ENCODE data around the gene SZRD1.

The SZRD1 gene

GRCh38 chr1:16394977-16395376, 27.9 kb downstream of the SZRD1 start:
- no peak for DNase-seq (ENCODE audit: low read depth)

- DNase-seq (ENCODE audit: low read depth): peak; percentile 84
Measured at GRCh38 chr1:16396591-16396990, 29.5 kb downstream of the SZRD1 start.

GRCh38 chr1:16397120-16397519, 30.1 kb downstream of the SZRD1 start:
- DNase-seq (ENCODE audit: low read depth): no peak

- no peak for DNase-seq (ENCODE audit: low read depth)
Measured at GRCh38 chr1:16398371-16398953, 31.4 kb downstream of the SZRD1 start.

GRCh38 chr1:16402742-16403141, 35.7 kb downstream of the SZRD1 start:
- peak; percentile 33 for DNase-seq (ENCODE audit: low read depth)

DNA sequence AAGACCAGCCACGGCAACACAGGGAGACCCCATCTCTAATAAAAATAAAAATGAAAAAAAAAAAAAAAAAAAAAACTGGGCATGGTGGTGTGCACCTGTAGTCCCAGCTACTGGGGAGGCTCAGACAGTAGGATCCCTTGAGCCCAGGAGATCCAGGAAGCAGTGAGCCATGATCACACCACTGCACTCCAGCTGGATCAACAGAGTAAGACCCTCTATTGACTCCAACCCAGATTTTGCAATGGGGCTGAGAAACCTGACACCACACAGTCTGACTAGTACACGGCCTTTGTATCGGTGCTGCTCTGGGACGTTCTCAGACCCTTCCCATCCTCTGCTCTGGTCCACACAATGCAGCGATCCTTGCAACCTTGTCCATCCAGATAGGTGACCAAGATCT, 38.4 kb downstream of the SZRD1 start:
- DNase-seq (ENCODE audit: low read depth): peak; percentile 23

- DNase-seq (ENCODE audit: low read depth): no peak
Measured at GRCh38 chr1:16406868-16407267, 39.8 kb downstream of the SZRD1 start.

DNA sequence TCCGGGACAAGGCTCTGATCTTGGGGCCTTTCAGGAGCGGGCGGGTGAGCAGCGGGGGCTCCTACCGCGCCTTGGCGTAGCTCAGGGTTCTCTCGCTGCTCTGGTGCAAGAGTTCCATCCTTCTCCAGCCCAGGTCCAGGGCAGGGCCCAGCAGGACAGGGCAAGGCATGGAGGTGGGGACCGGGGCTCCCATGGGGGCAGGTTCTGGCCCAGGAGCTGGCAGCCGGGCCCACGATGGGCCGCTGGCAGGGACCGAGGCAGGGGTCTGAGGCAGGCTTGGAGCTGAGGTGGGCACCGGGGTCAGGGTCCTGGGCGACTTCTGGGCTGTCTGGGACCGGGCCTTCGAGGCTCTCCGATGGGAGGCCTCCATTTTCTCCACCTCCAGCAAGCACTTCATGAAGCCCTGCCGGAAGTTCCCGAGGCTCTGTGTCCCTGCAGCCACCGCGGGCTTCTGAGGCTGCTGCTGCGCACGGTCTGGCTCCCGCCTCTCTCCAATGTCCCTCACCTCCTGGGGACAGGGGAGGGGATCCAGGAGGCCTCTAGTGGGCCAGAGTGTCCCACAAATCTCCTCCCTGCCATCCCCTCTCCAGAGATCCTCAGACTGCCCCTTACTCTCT, 42.6 kb downstream of the SZRD1 start:
- no peak for DNase-seq (ENCODE audit: low read depth)

DNA sequence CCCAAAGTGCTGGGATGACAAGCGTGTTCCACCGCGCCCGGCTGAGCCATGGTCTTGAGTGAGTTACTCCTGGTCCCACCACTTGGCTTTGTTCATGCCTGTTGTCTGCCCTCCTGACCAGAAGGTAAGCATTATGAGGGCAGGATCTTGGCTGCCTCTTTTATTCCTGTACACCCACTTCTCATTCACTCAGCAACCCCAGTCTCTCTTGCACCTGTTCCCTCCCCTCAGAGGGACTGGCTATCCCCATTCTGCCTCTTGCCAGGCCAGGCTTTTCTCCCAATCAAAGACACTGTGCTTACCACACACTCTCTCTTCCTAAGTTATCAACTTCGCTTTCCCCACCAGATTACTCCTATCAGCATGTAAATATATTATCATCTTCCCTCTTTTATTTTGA, 43.8 kb downstream of the SZRD1 start:
- no peak for DNase-seq (ENCODE audit: low read depth)

DNA sequence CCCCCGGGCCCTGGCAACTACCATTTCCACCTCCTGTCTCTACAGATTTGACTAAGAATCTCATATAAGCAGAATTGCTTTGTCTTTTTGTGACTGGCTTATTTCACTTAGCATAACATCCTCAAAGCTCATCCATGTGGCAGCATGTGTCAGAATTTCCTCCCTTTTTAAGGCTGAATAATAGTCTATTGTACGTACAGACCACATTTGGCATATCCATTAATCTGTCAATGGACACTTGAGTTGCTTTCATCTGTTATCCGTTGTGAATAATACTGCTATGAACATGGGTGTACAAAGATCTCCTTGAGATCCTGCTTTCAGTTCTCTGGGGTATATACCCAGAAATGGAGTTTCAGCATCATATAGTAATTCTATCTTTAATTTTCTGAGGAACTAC, 46.1 kb downstream of the SZRD1 start:
- DNase-seq (ENCODE audit: low read depth): no peak

DNA sequence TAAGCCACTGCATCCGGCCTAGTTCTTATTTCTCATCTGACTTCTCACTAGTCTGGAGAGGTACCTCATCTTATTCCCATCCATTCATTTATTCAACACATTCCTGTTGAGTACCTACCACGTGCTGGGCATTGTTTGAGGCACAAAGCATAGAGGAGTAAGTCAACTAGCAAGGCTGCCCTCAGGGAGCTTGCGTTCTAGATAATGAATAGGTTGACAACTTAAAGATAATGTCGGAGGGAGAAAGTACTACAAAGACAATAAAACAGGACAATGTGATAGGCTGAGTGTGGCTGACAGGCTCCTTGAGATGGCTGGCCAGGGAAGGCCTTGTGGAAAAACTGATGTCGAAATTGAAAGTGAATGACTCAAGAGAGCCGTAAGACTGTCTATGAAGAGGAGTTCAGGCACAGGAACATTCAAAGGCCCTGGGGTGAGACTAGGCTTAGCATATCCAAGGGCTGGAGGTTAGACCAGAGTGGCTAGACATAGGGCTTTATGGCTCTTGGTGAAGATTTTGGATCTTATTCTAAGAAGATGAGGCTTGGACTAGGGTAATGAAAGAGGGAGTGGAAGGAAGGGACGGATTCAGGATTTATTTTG, 51.9 kb downstream of the SZRD1 start:
- DNase-seq (ENCODE audit: low read depth): peak; percentile 57

DNA sequence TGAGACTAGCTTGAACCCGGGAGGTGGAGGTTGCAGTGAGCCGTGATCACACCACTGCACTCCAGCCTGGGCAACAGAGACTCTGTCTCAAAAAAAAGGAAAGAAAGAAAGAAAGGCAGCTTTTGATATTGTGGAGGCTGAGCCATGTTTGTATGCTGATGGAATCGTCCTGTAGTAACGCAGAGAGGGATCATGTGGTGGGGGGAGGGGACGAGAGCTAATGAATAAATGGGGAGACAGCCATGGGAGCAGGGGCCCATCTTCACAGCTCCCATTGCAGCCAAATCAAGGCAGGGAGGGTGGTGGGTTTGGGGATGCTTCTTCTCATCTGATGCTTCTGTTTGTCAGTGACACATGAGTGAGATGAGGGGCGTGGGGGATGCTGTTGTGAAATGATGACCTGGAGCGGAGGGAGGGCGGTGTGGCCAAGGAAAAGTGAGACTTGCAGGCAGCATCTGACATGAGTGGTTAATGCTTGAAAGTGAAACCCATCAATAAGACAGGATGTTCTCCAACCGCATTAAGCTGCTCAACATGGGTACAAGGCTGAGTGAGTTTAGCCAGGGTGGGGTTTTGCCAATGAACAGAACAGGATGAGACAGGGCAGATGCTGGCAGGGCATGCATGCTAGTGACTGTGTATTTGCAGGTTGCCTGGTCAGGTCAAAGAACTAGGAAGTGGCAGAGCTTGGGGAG, 53.5 kb downstream of the SZRD1 start:
- DNase-seq (ENCODE audit: low read depth): no peak

DNA sequence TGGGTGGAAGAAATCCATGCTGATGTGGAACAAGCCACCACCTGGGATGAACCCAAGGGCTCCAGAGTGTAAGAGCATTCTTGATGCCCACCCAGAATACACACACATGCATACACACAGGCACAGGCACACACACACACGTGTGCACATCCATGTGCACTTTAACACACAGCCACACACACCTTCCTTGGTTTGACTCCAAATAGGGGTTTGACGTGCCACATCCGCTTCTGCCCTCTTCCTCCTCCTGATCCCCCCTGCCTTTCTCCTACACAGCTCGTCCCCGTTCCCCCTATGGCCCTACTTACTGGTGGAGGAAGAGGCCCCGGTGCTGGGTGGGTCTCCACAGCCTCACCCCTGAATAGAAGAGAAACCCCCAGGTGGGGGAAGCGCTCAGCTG, 54.2 kb downstream of the SZRD1 start:
- no peak for DNase-seq (ENCODE audit: low read depth)

DNA sequence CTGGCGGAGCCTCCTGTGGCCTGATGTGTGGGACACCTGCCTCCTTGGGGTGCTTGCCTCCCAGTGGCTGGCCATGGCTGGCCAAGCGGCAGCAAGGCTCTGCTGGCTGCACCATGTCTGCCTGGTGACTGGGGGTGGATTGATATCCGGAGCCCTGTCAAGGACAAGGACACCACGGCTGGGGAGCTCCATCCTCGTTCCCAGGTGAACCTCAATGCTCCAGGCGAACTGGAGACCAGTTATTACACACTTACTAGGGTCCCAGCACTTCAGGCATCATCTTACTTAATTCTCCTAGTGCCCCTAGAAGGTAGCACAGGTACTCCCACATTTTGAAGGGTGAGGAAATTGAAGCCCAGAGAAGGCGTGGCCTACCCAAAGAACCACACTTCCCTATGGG, 55.0 kb downstream of the SZRD1 start:
- DNase-seq (ENCODE audit: low read depth): no peak

- no peak for DNase-seq (ENCODE audit: low read depth)
Measured at GRCh38 chr1:16425125-16426025, 58.3 kb downstream of the SZRD1 start.

- no peak for DNase-seq (ENCODE audit: low read depth)
Measured at GRCh38 chr1:16430606-16431005, 63.6 kb downstream of the SZRD1 start.

DNA sequence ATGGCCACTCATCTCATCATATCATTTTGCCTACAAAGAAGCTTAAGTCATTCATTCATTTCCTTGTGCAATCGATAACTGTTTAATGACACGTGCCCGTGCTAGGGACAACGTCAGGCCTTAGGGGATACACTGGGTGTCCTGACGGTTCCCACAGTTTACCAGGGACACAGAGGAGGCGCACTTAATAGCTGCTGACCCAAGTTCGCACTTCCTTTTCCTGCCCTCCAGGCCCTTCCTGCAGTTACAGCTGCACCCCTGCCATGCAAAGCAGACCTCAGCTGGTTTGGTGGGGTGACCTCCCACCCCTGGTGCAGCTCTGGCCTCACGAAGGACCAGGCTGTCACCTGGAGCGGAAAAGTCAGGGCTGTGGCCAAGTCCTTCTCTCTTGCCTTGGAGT, 66.0 kb downstream of the SZRD1 start:
- no peak for DNase-seq (ENCODE audit: low read depth)

GRCh38 chr1:16434007-16434406, 67.0 kb downstream of the SZRD1 start:
- no peak for DNase-seq (ENCODE audit: low read depth)

- DNase-seq (ENCODE audit: low read depth): peak; percentile 37
Measured at GRCh38 chr1:16434501-16434900, 67.5 kb downstream of the SZRD1 start.

GRCh38 chr1:16436946-16437474, 70.0 kb downstream of the SZRD1 start, which contains the start of gene SPATA21:
SPATA21 (minus strand) TSS chr1:16437424; CDS start chr1:16431371, 6,053 bp downstream.
- DNase-seq (ENCODE audit: low read depth): no peak

DNA sequence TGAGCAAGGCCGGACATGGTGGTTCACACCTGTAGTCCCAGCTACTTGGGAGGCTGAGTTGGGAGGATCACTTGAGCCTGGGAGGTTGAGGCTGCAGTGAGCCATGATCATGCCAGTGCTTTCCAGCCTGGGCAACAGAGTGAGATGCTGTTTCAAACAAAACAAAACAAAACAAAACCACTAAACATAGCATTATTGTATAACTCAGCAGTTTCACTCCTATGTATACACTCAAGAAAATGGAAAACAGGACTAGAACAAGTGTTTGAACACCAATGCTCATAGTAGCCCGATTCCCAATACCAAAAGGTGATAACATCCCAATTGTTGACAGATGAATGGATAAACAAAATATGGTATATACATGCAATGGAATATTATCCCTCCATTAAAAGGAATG, 71.5 kb downstream of the SZRD1 start:
- DNase-seq (ENCODE audit: low read depth): no peak

DNA sequence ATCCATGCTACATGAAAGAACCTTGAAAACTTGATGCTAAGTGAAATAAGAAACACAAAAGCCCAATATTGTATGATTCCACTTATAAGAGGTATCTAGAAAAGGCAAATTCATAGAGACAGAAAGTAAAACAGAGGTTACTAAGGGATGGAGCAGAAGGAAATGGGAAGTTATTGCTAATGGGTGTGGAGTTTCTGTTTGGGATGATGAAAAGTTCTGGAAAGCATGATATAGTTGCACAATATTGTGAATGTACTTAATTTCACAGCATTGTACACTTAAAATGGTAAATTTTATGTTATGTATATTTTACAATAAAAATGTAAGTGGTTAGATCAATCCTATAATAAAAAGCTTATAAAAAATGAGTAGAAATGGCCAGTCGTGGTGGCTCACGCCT, 71.9 kb downstream of the SZRD1 start:
- DNase-seq (ENCODE audit: low read depth): no peak
